Measurements from ENCODE around the gene PLEKHH2. TPM values are rescaled to one million over a fixed set of nuclear protein-coding genes. Genes with fewer than 3 reads are reported as not detected.

The PLEKHH2 gene
- total and polyA plus RNA-seq, 2 experiments from 2014 or later: 5.4 to 6.7 TPM

GRCh38 chr2:43810452-43810851 is 173.4 kb downstream of the PLEKHH2 start:
- no peaks in the 10 kb centered on the region for H3K36me3 Mint-ChIP-seq (ENCODE audit: low read depth)
- no peaks in the 10 kb centered on the region for H3K79me2 ChIP-seq (replicated peaks; ENCODE audit: insufficient read depth)
- no peaks in the 10 kb centered on the region for H3K27me3 ChIP-seq (ENCODE audit: insufficient read depth)
- no peaks in the 10 kb centered on the region for H3F3A ChIP-seq (replicated peaks; ENCODE audit: low read depth)
- H3K4me3 Mint-ChIP-seq: no peak overlapping the region
- H3K36me3 ChIP-seq (ENCODE audit: insufficient read depth): no peaks in the 10 kb centered on the region
- no peaks in the 10 kb centered on the region for H3K27me3 Mint-ChIP-seq (ENCODE audit: insufficient read depth, low read depth, poor library complexity)
- H3K9me2 ChIP-seq (ENCODE audit: insufficient read depth): no peaks in the 10 kb centered on the region
- ATAC-seq (no peak), DNase-seq (ENCODE audit: low spot score) (no peak)
- TF ChIP-seq ZNF462 (CRISPR knock-in tag; IDR thresholded peaks at IDR 0.05): no peak
- no peak for TF ChIP-seq CREB1 (CRISPR knock-in tag; IDR thresholded peaks at IDR 0.05; ENCODE audit: low read depth)
- no peak for TF ChIP-seq ETS1 (IDR thresholded peaks at IDR 0.05)
- TF ChIP-seq ZNF114 (CRISPR knock-in tag; IDR thresholded peaks at IDR 0.05): no peak
- no peak for TF ChIP-seq REST (IDR thresholded peaks at IDR 0.05; ENCODE audit: unreplicated experiment)
- no peak for TF ChIP-seq EZH2phosphoT487 (IDR thresholded peaks at IDR 0.05; ENCODE audit: unreplicated experiment)
- no peak for TF ChIP-seq JUNB (IDR thresholded peaks at IDR 0.05; ENCODE audit: unreplicated experiment)
- TF ChIP-seq EZH2 (IDR thresholded peaks at IDR 0.05; ENCODE audit: low read depth, unreplicated experiment): no peak
- no peak for TF ChIP-seq NANOG (IDR thresholded peaks at IDR 0.05; ENCODE audit: borderline replicate concordance)
- H3K27ac ChIP-seq (ENCODE audit: low read depth): no peak overlapping the region
- no peak overlapping the region for H2AFZ ChIP-seq
- H3K4me3 ChIP-seq: no peak overlapping the region
- H3K4me1 ChIP-seq (ENCODE audit: insufficient read depth): no peaks in the 10 kb centered on the region
- H3K4me2 ChIP-seq: no peak overlapping the region
- no peak overlapping the region for H3K27ac Mint-ChIP-seq
- no peaks in the 10 kb centered on the region for H3K4me1 Mint-ChIP-seq
- H3K9me3 Mint-ChIP-seq: no peaks in the 10 kb centered on the region
- no peaks in the 10 kb centered on the region for H4K20me1 ChIP-seq (replicated peaks; ENCODE audit: insufficient read depth)
